GM23338 (cell line): ENCODE results near the gene ANKMY2. TPM values are rescaled to one million over a fixed set of nuclear protein-coding genes. Genes with fewer than 3 reads are reported as not detected.

ENCODE experiments used
- ATAC-seq: fragments of 200-7000 bp; cut with Tn5 transposase; 3 replicates; pipeline ENCODE4 v1.9.1; 2020
- DNase-seq: peaks from one replicate; pipeline ENCODE4 v3.0.0-alpha.2; 2015; ENCODE audit warnings: low spot score
- H2AFZ ChIP-seq: fragments of 200-600 bp; sonication (generic); 2 replicates; pipeline ENCODE4 v1.8.0; 2016; ENCODE audit warnings: antibody characterized with exemption, mild to moderate bottlenecking, moderate library complexity
- H3F3A ChIP-seq: fragments of 200-600 bp; sonication (generic); replicated peaks from 2 replicates; pipeline ENCODE4 v1.8.0; 2017; ENCODE audit warnings: antibody characterized with exemption, mixed run types, low read depth
- H3K27ac ChIP-seq: fragments of 200-600 bp; sonication (generic); 2 replicates; pipeline ENCODE4 v1.6.1; 2016; ENCODE audit warnings: low read depth
- H3K27me3 ChIP-seq: fragments of 200-600 bp; sonication (generic); 2 replicates; pipeline ENCODE4 v1.8.0; 2016; ENCODE audit warnings: mild to moderate bottlenecking, mixed run types, moderate library complexity; ENCODE audit not compliant: insufficient read depth
- H3K36me3 ChIP-seq: fragments of 200-600 bp; sonication (generic); 2 replicates; pipeline ENCODE4 v1.8.0; 2016; ENCODE audit warnings: mild to moderate bottlenecking; ENCODE audit not compliant: insufficient read depth
- H3K4me1 ChIP-seq: fragments of 200-600 bp; sonication (generic); 2 replicates; pipeline ENCODE4 v1.8.0; 2016; ENCODE audit warnings: mild to moderate bottlenecking, moderate library complexity; ENCODE audit not compliant: insufficient read depth
- H3K4me2 ChIP-seq: fragments of 200-600 bp; sonication (generic); 2 replicates; pipeline ENCODE4 v1.7.1; 2017; ENCODE audit warnings: mixed run types
- H3K4me3 ChIP-seq: fragments of 200-600 bp; sonication (generic); 2 replicates; pipeline ENCODE4 v1.6.1; 2016; ENCODE audit warnings: mixed run types
- H3K79me2 ChIP-seq: fragments of 200-600 bp; sonication (generic); replicated peaks from 2 replicates; pipeline ENCODE4 v1.8.0; 2017; ENCODE audit warnings: mild to moderate bottlenecking; ENCODE audit not compliant: insufficient read depth
- H3K9me2 ChIP-seq: fragments of 200-600 bp; sonication (generic); 2 replicates; pipeline ENCODE4 v1.8.0; 2017; ENCODE audit not compliant: insufficient read depth
- H4K20me1 ChIP-seq: fragments of 200-600 bp; sonication (generic); replicated peaks from 2 replicates; pipeline ENCODE4 v1.8.0; 2017; ENCODE audit warnings: mild to moderate bottlenecking; ENCODE audit not compliant: insufficient read depth
- H3K27ac Mint-ChIP-seq: 2 replicates; pipeline ENCODE4 v1.8.0; 2020; ENCODE audit warnings: inconsistent platforms, mild to moderate bottlenecking, moderate library complexity, mixed read lengths
- H3K27me3 Mint-ChIP-seq: 3 replicates; pipeline ENCODE4 v1.8.0; 2022; ENCODE audit warnings: low read depth, mild to moderate bottlenecking, moderate library complexity, mixed read lengths, inconsistent platforms; ENCODE audit not compliant: insufficient read depth, poor library complexity
- H3K36me3 Mint-ChIP-seq: 3 replicates; pipeline ENCODE4 v1.8.0; 2021; ENCODE audit warnings: low read depth, mild to moderate bottlenecking, inconsistent platforms, moderate library complexity, mixed read lengths
- H3K4me1 Mint-ChIP-seq: 3 replicates; pipeline ENCODE4 v1.8.0; 2020; ENCODE audit warnings: mild to moderate bottlenecking, inconsistent platforms, mixed read lengths
- H3K4me3 Mint-ChIP-seq: 3 replicates; pipeline ENCODE4 v1.8.0; 2021; ENCODE audit warnings: moderate library complexity, mild to moderate bottlenecking, inconsistent platforms, mixed read lengths
- H3K9me3 Mint-ChIP-seq: 3 replicates; pipeline ENCODE4 v1.8.0; 2020; ENCODE audit warnings: moderate library complexity, mild to moderate bottlenecking, inconsistent platforms, mixed read lengths
- CREB1 ChIP-seq: fragments of 250-450 bp; sonication (Bioruptor Pico); IDR thresholded peaks from 2 replicates; pipeline ENCODE4 v1.5.0; 2020; ENCODE audit warnings: low read depth, mild to moderate bottlenecking, moderate library complexity
- ETS1 ChIP-seq: IDR thresholded peaks from 2 replicates; pipeline ENCODE4 v1.6.1; 2016; ENCODE audit warnings: antibody characterized with exemption
- EZH2phosphoT487 ChIP-seq: fragments of 200-600 bp; sonication (generic); IDR thresholded peaks from one replicate; pipeline ENCODE4 v1.8.1; 2018; ENCODE audit warnings: antibody characterized with exemption; ENCODE audit not compliant: unreplicated experiment
- ZNF114 ChIP-seq: fragments of 250-450 bp; sonication (Bioruptor Pico); IDR thresholded peaks from 2 replicates; pipeline ENCODE4 v1.5.0; 2020; ENCODE audit warnings: mild to moderate bottlenecking, moderate library complexity
- ZNF462 ChIP-seq: fragments of 250-450 bp; sonication (Bioruptor Pico); IDR thresholded peaks from 2 replicates; pipeline ENCODE4 v1.5.0; 2020; ENCODE audit warnings: mild to moderate bottlenecking, moderate library complexity
- polyA plus RNA-seq: library from polyadenylated mRNA; unstranded; fragments of >200 nt; fragmentation: Nextera tagmentation; extraction: Ambion mirVana; gene quantifications from 2 replicates; pipeline ENCODE4 v1.2.1, GENCODE V29; 2016
- total RNA-seq: library from RNA; depleted of rRNA; stranded (reverse); fragments of >200 nt; shearing (Covaris generic); gene quantifications from 2 replicates; pipeline ENCODE4 v1.2.3, GENCODE V29; 2014

The ANKMY2 gene
- total and polyA plus RNA-seq, 2 experiments from 2014 or later: 4.4 to 9.5 TPM

GRCh38 chr7:16644636-16645592 lies 640 bp downstream of the ANKMY2 start (continued):
- TF ChIP-seq ZNF462 (CRISPR knock-in tag) (no peak), ZNF114 (CRISPR knock-in tag) (no peak), EZH2phosphoT487 (no peak), ETS1 (no peak)

- Histone ChIP-seq H3K4me3 (peak overlapping the region; percentile 88), H3K27me3 (peaks cover 10% of the 10 kb centered on the region), H2AFZ (peak overlapping the region; percentile 98; the same call in 1 of the 2 replicates), H3K27ac (no peak overlapping the region), H3K9me2 (no peaks in the 10 kb centered on the region), H4K20me1 (peaks cover 20% of the 10 kb centered on the region), H3K36me3 (no peaks in the 10 kb centered on the region), H3K79me2 (peaks cover 32% of the 10 kb centered on the region), H3F3A (no peaks in the 10 kb centered on the region), H3K4me1 (peaks cover 22% of the 10 kb centered on the region), H3K4me2 (peak overlapping the region; percentile 90)
- DNase-seq (no peak), ATAC-seq (no peak)
- H3K27ac Mint-ChIP-seq: no peak overlapping the region
- no peak for TF ChIP-seq CREB1 (CRISPR knock-in tag)
- peaks cover 12% of the 10 kb centered on the region for H3K27me3 Mint-ChIP-seq
- H3K9me3 Mint-ChIP-seq: no peaks in the 10 kb centered on the region
- peak overlapping the region; percentile 98 for H3K4me3 Mint-ChIP-seq
- peaks cover 36% of the 10 kb centered on the region for H3K4me1 Mint-ChIP-seq
- no peaks in the 10 kb centered on the region; the same call in 2 of the 3 replicates for H3K36me3 Mint-ChIP-seq
Measured at GRCh38 chr7:16644157-16644556, 1.4 kb downstream of the ANKMY2 start.
